Erythroblast (primary cell): ENCODE data around the gene TUBB.

Experiments
- GATA1 ChIP-seq: IDR thresholded peaks from 2 replicates; pipeline ENCODE4 v1.6.1; 2011; ENCODE audit warnings: low read depth, mild to moderate bottlenecking, control low read depth, low read length, moderate library complexity
- POLR2A ChIP-seq: IDR thresholded peaks from 2 replicates; pipeline ENCODE4 v1.6.1; 2011; ENCODE audit warnings: mild to moderate bottlenecking, low read length

DNA sequence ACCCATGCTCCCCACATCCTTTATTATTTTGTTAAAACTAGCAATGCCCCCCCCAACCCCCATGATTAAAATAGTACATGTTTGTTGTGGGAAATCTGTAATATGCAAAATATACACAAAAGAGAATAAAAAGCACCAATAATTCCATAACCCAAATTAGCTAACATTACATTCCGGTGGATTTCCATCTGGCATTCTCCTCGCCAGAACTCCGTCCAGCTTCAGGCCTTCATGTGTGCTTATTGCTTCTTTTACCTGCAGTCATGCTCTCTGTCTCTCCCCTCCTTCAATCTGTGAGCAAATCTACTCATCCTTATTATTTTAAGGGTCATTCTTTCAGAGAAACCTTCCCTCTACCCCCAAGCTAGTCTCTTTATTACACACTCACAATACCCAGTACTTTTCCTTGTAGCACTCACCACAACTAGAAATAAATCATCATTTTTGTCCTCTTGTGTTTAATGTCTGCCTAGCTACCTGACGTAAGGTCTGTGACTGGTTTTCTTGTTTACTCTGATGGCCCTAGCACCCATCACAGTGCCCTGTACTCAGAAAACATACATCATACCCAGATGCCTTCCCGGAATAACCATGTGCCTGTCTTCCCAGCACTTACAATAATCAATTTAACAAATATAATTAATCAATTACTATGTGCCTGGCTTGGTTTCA lies 49.8 kb downstream of the TUBB start:
- no peak for TF ChIP-seq POLR2A
- no peak for TF ChIP-seq GATA1
